ENCODE results near the gene C16orf92.

- TF ChIP-seq RNF2 (IDR thresholded peaks at IDR 0.05; ENCODE audit: borderline replicate concordance, low read depth, low read length, missing control alignments, poor library complexity, severe bottlenecking) = no peak
- TF ChIP-seq RFX5 (IDR thresholded peaks at IDR 0.05; ENCODE audit: borderline replicate concordance, low read depth, low read length) = no peak
- no peak for TF ChIP-seq CTCF (IDR thresholded peaks at IDR 0.05; ENCODE audit: control extremely low read depth in 1 of 3, insufficient read depth in 1 of 3, low read depth in 1 of 3, low read length in 3 of 3)
- TF ChIP-seq USF2 (IDR thresholded peaks at IDR 0.05; ENCODE audit: low read length) = no peak
- no peak for TF ChIP-seq POLR2AphosphoS5 (IDR thresholded peaks at IDR 0.05; ENCODE audit: low read depth, low read length)
- no peak for TF ChIP-seq KDM1A (IDR thresholded peaks at IDR 0.05; ENCODE audit: borderline replicate concordance, low read length)
- TF ChIP-seq POLR2A (IDR thresholded peaks at IDR 0.05; ENCODE audit: control extremely low read depth in 1 of 2, low read depth in 2 of 2, low read length in 2 of 2) = no peak
- no peak for TF ChIP-seq RAD21 (IDR thresholded peaks at IDR 0.05 in 1 of 2, conservative IDR thresholded peaks at IDR 0.05 in 1 of 2; ENCODE audit: low read depth in 2 of 2, low read length in 2 of 2)
Observed at GRCh38 chr16:30049871-30050270, 26.9 kb downstream of the C16orf92 start.

All from H1 (cell line).